DND-41 (cell line): ENCODE results near the gene HS3ST3A1.

Source experiments
- ATAC-seq: fragments of 200-7000 bp; cut with Tn5 transposase; 3 replicates; pipeline ENCODE4 v1.9.1; 2021; ENCODE audit warnings: low read depth; ENCODE audit not compliant: insufficient read depth
- DNase-seq: peaks from one replicate; pipeline ENCODE4 v3.0.0-alpha.2; 2020
- H2AFZ ChIP-seq: 2 replicates; pipeline ENCODE4 v1.6.0; 2012; ENCODE audit warnings: low read depth, low read length
- H3K27ac ChIP-seq: 2 replicates; pipeline ENCODE4 v1.5.1; 2012; ENCODE audit warnings: low read length, inconsistent platforms
- H3K27me3 ChIP-seq: fragments of 200-600 bp; sonication (generic); 2 replicates; pipeline ENCODE4 v1.6.0; 2012; ENCODE audit warnings: low read length, mild to moderate bottlenecking, inconsistent platforms; ENCODE audit not compliant: insufficient read depth, poor library complexity
- H3K36me3 ChIP-seq: 2 replicates; pipeline ENCODE4 v1.5.1; 2012; ENCODE audit warnings: low read length, inconsistent platforms; ENCODE audit not compliant: insufficient read depth
- H3K4me1 ChIP-seq: 2 replicates; pipeline ENCODE4 v1.5.1; 2012; ENCODE audit warnings: mild to moderate bottlenecking, low read length; ENCODE audit not compliant: insufficient read depth
- H3K4me2 ChIP-seq: 2 replicates; pipeline ENCODE4 v1.6.0; 2012; ENCODE audit warnings: mild to moderate bottlenecking, moderate library complexity, low read length, inconsistent platforms; ENCODE audit not compliant: insufficient read depth
- H3K4me3 ChIP-seq, 2 experiments: fragments of 200-600 bp in 1 of 2; shearing (Covaris generic) in 1 of 2; 2 replicates each; pipeline ENCODE4 v1.5.1; 2012 to 2016; ENCODE audit warnings: inconsistent platforms in 2 of 2, low read length in 2 of 2, mild to moderate bottlenecking in 2 of 2, low read depth in 1 of 2, moderate library complexity in 1 of 2
- H3K79me2 ChIP-seq: 2 replicates; pipeline ENCODE4 v1.6.0; 2012; ENCODE audit warnings: low read length, inconsistent platforms; ENCODE audit not compliant: insufficient read depth
- H3K9ac ChIP-seq: 2 replicates; pipeline ENCODE4 v1.6.0; 2012; ENCODE audit warnings: low read depth, mild to moderate bottlenecking, inconsistent platforms, low read length, moderate library complexity
- H3K9me3 ChIP-seq: 2 replicates; pipeline ENCODE4 v1.5.1; 2012; ENCODE audit warnings: low read length, moderate library complexity, mild to moderate bottlenecking, inconsistent platforms; ENCODE audit not compliant: insufficient read depth, severe bottlenecking
- H4K20me1 ChIP-seq: 2 replicates; pipeline ENCODE4 v1.6.0; 2012; ENCODE audit warnings: low read length; ENCODE audit not compliant: insufficient read depth
- CTCF ChIP-seq: IDR thresholded peaks from 2 replicates; pipeline ENCODE4 v1.5.1; 2012; ENCODE audit warnings: borderline replicate concordance, low read length, moderate library complexity, mild to moderate bottlenecking; ENCODE audit not compliant: poor library complexity, severe bottlenecking; ENCODE audit errors: extremely low read depth
- EZH2 ChIP-seq: IDR thresholded peaks from 3 replicates; pipeline ENCODE4 v1.6.1; 2012; ENCODE audit warnings: borderline replicate concordance, low read depth, mild to moderate bottlenecking, moderate library complexity, low read length, inconsistent platforms; ENCODE audit not compliant: severe bottlenecking

Gene HS3ST3A1

GRCh38 chr17:13563866-13564265 lies 37.9 kb downstream of the HS3ST3A1 start:
- Histone ChIP-seq H3K4me2 (no peak overlapping the region), H4K20me1 (no peaks in the 10 kb centered on the region), H3K9ac (no peak overlapping the region), H2AFZ (no peak overlapping the region), H3K4me3 (no peak overlapping the region), H3K27me3 (no peaks in the 10 kb centered on the region), H3K27ac (no peak overlapping the region), H3K36me3 (no peaks in the 10 kb centered on the region), H3K4me1 (no peaks in the 10 kb centered on the region), H3K79me2 (no peaks in the 10 kb centered on the region), H3K9me3 (peaks cover 2% of the 10 kb centered on the region)
- no peak for ATAC-seq
- TF ChIP-seq CTCF (no peak), EZH2 (no peak)
- no peak for DNase-seq

GRCh38 chr17:13562271-13562800 lies 39.4 kb downstream of the HS3ST3A1 start:
- no peaks in the 10 kb centered on the region for H3K36me3 ChIP-seq
- no peak overlapping the region for H3K4me3 ChIP-seq
- no peak overlapping the region for H3K9ac ChIP-seq
- no peak overlapping the region for H3K27ac ChIP-seq
- no peak for TF ChIP-seq CTCF
- no peak for TF ChIP-seq EZH2
- no peaks in the 10 kb centered on the region for H3K4me1 ChIP-seq
- DNase-seq (no peak), ATAC-seq (no peak)
- no peaks in the 10 kb centered on the region for H3K9me3 ChIP-seq
- H3K4me2 ChIP-seq = no peak overlapping the region
- H3K27me3 ChIP-seq = no peaks in the 10 kb centered on the region
- no peaks in the 10 kb centered on the region for H4K20me1 ChIP-seq
- H3K79me2 ChIP-seq = no peaks in the 10 kb centered on the region
- H2AFZ ChIP-seq = no peak overlapping the region

- no peak overlapping the region for H2AFZ ChIP-seq
- no peak overlapping the region for H3K4me3 ChIP-seq
- no peaks in the 10 kb centered on the region for H3K4me1 ChIP-seq
- no peaks in the 10 kb centered on the region for H4K20me1 ChIP-seq
- H3K36me3 ChIP-seq = no peaks in the 10 kb centered on the region
- H3K4me2 ChIP-seq = no peak overlapping the region
- H3K27ac ChIP-seq = no peak overlapping the region
- no peak overlapping the region for H3K9ac ChIP-seq
- no peaks in the 10 kb centered on the region for H3K9me3 ChIP-seq
- H3K27me3 ChIP-seq = no peaks in the 10 kb centered on the region
- no peak for DNase-seq
- ATAC-seq = no peak
- TF ChIP-seq EZH2 = no peak
- no peak for TF ChIP-seq CTCF
- no peaks in the 10 kb centered on the region for H3K79me2 ChIP-seq
Observed at GRCh38 chr17:13561606-13562270, 40.0 kb downstream of the HS3ST3A1 start.

- H3K36me3 ChIP-seq = no peaks in the 10 kb centered on the region
- no peak for DNase-seq
- H3K4me2 ChIP-seq = no peak overlapping the region
- no peak for ATAC-seq
- TF ChIP-seq EZH2 = no peak
- no peak for TF ChIP-seq CTCF
- no peak overlapping the region for H3K4me3 ChIP-seq
- H3K9ac ChIP-seq = no peak overlapping the region
- no peaks in the 10 kb centered on the region for H3K4me1 ChIP-seq
- no peak overlapping the region for H3K27ac ChIP-seq
- H3K9me3 ChIP-seq = no peaks in the 10 kb centered on the region
- no peaks in the 10 kb centered on the region for H3K79me2 ChIP-seq
- H2AFZ ChIP-seq = no peak overlapping the region
- no peaks in the 10 kb centered on the region for H3K27me3 ChIP-seq
- no peaks in the 10 kb centered on the region for H4K20me1 ChIP-seq
Observed at GRCh38 chr17:13560935-13561334, 40.8 kb downstream of the HS3ST3A1 start.
